ENCODE data around the gene CSPG4.

DNA sequence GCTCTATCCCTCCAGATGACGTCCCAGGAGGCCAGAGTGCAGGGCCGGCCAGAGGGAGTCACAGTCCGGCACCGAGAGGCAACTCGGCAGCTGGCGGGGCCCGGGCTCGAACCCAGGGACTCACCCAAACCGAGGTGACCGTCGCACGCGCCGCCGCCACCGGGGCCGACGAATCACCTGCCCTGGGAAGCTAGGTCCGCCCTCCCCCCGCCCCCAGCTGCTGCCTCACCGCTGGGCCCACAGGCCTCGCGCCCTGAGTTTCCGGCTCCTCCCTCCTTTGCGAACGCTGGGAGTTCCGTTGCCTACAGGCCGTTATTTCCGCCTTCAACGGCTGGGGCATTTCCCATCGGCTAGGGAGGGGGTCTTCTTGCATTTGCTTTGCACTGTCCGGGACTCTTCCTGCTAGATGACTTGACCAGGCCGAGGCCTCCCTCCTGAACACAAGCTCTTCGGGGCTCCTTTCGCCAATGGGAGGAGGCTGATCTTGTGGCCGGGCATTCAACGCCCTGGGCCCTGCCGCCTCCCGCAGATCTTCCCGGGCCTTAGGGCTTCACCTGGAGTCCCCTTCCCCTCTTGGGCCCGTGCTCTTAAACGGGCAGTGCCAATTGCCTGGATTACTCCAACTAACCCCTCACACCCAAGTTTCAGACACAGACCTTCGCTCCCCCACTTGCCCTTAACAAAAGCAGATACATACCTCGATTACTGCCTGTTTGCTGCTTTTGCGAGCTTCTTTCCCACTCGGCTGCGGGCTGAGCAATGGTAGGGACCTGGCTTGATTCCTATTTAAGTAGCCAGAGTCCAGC, 86.9 kb downstream of the CSPG4 start, which contains the start of gene SNUPN:
- TF ChIP-seq POLR2A (IDR thresholded peaks at IDR 0.05; ENCODE audit: low read length), result peak; percentile 79
- no peak for TF ChIP-seq GATA1 (IDR thresholded peaks at IDR 0.05; ENCODE audit: low read depth, low read length)

Measured in erythroblast (primary cell).